GM21619 (cell line): ENCODE data around the gene EGLN1.

Experiments used
- ATAC-seq: cut with Tn5 transposase; IDR thresholded peaks from one replicate; pipeline ENCODE4 v1.9.1; 2021; ENCODE audit not compliant: unreplicated experiment

The EGLN1 gene

DNA sequence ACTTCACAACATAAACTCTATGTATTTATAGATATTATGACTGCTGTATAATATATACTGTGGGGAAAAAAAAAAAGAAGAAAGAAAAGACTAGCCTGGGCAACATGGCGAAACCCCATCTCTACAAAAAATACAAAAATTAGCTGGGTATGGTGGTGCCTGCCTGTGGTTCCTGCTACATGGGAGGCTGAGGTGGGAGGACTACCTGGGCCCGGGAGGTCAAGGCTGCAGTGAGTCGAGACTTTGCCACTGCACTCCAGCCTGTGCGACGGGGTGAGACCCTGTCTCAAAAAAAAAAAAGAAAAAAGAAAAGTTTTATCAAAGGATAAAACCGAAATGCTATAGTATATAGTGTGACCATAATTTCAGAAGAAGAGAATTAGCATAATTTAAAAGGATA, 87.1 kb downstream of the EGLN1 start:
- no peak for ATAC-seq

DNA sequence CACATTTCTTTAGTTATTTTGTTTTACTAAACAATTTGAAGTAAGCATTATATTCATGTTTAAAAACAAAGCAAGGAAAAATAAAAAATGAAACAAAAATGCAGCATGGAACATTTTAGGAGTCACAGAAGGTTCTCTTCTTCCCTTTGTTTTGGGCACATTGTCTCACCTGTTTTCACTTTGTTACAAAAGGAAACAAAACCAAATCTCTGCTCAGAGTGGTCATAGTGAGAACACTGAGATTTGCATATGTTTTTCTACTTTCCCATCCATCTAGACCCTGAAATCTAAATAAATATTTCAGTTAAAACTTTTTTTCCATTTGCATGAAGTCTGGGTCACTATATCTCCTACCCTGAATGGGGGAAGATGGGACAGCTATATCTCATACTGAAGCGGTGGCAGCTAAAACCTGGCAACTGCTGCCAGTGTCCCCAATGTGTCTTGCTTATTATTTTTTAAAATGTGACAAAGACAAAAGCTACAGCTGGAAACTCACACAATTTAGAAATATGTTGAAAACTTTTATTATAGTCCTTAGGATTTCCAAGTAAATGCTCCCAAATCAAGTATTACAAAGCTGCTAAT, 87.9 kb downstream of the EGLN1 start:
- ATAC-seq: peak; percentile 19

DNA sequence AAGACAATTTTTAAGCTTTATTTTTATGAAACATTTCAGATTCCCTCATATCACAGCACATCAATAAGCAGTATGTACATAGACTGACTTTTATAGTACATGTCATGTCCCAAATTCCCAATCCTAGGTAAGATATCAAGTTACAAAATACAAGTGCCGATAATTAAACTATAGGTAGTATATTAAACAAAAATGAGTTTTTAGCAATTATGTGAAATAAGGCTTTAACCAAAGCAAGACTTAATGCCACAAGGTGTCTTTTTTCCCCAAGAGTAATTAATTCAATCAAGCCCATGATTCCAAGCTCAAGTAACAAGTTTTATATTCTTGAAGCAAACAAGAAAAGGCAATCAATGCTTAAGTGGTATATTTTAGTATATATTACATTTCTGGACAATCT, 89.3 kb downstream of the EGLN1 start:
- ATAC-seq: no peak

DNA sequence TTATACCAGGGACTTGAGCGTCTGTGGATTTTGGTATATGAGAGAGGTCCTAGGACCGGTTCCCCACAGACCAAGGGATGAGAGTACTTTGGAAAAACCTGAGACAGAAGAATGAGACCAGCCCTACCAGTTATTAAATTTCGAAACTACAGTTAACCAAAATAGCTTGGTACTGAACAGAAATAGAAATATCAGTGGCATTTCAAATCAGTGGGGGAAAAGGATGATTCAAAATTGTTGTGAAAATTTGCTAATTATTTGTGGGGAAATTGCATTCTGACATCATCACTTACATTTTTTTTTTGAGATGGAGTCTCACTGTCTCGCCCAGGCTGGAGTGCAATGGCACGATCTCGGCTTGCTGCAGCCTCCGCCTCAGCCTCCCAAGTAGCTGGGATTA, 92.6 kb downstream of the EGLN1 start:
- no peak for ATAC-seq

DNA sequence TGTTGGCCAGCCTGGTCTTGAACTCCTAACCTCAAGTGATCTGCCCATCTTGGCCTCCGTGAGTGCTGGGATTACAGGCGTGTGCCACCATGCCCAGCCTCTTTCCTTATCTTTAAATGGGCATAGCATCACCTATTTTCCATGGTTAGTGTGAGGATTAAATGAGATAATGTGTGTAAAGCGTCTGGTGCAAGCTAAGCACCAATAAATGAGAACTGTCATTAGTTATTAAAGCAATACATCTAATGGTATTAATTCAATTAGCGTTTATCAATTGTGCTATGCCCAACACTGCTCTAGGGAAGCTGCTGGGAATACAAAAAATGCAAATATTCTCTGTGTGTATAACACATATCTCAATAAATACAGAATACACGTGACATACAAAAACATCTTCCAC, 94.5 kb downstream of the EGLN1 start:
- ATAC-seq: no peak

DNA sequence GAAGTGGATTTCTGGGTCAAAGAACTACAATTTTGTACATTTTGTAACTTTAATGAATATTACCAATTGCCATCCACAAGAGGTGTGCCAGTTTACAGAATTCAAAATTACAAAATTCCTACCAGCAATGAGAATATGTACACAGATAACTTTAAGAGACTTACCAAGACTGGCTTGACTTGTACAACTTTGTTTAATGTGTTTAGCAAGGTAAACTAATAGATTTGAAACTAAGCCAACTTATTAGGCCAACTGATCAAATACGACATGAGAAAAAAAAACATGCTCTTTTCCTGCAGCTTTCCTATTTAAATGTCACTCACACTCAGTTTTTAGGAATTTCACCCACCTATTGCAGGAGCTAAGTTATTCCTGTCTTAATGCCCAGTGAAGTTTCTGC, 95.8 kb downstream of the EGLN1 start:
- ATAC-seq: no peak

DNA sequence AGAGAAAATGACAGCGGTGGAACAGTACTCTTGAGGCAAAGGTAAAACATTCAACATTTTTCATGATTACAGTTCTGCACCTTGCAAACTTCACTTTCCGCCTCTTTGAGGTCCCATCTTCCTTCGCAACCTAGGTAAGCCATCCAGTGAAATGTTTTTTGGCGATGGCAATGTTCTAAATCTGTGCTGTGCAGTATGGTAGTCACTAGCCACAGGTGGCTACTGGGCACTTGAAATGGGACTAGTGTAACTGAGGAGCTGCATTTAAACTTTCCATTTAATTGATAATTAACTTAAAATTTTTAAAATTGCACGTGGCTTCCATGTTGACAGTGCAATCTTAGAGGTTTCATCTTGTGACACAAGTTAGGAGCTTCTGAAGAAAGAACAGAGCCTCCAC, 97.4 kb downstream of the EGLN1 start:
- ATAC-seq: no peak

DNA sequence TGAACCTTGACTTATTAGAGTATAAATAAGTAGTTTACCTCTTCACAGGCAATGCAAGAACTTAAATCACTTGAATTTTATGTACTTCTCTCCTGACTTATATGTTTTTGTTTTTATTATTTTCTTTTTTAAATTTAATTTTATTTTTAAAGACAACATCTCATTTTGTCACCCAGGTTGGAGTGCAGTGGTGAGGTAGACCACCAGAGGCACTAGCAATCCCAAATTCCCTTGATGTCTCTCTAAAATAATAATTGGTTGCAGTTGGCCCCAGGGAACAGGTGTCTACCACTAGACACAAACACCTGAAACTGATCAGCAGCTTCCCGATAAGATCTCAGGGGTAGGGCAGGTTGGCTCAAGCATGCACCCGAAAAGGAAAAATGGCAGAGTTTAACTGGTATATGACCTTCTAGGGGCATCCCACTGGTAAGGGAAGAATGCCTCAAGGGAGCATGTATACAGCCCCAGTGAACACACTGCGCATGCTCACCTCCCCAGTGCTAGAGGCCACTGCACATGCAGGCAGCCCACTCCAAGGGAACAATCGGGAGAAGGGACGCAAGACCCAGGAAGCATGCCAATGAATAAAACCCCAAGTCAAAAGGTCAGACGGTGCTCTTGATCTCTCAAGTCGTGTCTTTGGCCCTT, 99.1 kb downstream of the EGLN1 start:
- ATAC-seq: no peak

DNA sequence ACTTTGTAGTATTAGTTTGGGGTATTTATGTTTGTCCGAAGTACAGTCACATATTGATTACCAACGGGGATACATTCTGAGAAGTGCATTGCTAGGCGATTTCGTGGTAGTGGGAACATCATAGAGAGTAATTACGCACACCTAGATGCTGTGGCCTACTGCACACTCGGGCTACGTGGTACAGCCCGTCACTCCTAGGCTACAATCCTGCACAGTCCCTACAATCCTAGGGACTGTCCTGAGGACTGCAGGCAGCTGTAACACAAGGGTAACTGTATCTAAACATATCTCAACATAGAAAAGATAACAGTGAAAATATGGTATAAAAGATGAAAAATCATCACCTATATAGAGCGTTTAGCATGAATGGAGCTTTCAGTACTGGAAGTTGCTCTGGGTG, 103.0 kb downstream of the EGLN1 start:
- no peak for ATAC-seq

DNA sequence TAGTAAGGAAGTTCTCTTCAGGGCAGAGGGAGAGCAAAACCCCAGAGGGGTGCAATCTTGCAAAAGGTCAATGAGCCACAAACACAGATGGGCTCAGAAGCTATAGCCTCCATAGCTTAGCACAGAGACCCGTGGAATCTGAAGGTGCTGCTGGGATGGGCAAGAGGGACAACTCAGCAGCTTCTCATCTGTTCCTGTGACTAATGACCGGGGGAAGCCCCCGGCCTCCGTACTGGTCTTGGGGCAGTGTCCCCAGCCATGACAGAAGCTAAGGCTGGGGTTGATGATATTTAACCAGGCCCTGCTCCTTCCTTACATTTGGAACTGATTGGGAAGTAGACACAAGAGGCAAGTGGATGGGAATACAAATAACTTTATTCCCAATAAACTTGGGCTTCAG, 103.5 kb downstream of the EGLN1 start:
- no peak for ATAC-seq

DNA sequence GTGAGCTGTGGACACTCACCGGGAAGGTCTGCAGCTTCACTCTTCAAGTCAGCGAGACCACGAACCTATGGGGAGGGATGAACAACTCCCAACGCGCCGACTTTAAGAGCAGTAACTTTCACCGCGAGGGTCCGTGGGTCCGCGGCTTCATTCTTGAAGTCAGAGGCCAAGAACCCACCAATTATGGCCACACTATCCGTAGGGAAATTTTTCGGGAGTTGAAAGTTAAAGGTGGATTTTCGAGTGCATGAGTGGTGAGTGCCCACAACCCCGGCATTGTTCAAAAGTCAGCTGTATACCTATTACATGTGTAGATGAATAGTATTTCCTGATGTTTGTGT, 104.1 kb downstream of the EGLN1 start:
- ATAC-seq: no peak

DNA sequence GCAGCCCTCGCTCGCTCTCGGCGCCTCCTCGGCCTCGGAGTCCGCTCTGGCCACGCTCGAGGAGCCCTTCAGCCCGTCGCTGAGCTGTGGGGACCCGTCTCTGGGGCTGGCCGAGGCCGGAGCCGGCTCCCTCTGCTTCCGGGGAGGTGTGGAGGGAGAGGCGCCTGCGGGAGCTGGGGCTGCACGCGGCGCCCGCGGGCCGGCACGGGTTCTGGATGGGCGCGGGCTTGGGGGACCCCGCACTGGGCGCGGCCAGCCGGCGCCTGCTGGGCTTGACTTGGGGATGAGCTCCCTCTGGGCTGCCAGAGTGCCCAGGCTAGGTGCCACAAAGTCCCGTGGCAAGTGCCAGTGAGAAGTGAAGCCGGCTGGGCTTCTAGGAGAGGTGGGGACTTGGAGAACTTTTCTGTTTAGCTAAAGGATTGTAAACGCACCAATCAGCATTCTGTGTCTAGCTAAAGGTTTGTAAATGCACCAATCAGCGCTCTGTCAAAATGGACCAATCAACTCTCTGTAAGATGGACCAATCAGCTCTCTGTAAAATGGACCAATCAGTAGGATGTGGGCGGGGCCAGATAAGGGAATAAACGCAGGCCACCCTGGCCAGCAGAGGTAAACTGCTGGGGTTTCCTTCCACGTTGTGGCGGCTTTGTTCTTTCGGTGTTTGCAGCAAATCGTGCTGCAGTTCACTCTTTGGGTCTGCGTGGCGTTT, 104.6 kb downstream of the EGLN1 start:
- no peak for ATAC-seq

DNA sequence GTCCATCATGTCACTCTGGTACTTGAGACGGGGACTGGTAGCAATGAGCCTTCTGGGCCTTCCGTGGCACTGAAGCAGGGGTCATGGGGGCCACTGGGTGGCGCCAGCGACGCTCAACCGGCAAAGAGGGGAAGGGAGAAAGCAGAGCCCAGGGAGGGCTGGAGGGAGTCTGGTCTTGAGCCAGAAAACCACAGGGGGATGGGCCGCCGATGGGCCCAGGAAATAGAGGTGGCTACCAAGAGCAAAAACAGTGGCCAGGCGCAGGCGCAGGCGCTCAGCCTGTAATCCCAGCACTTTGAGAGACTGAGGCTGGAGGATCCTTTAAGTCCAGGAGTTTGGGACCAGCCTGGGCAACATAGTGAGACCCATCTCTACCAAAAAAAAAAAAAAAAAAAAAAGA, 106.2 kb downstream of the EGLN1 start:
- peak; percentile 78 for ATAC-seq
